COLO829 (cell line): ENCODE results near the gene ULK4.
A peak's percentile ranks its signal among the peaks of the same experiment; 100 is the strongest.
"Not testable (repeated sequence)": the region's sequence is repeated elsewhere in the genome, so short reads cannot be mapped to it uniquely, and the experiment has no call there.

Experiments
- DNase-seq: peaks from one replicate; pipeline ENCODE4 v3.0.0; 2012; ENCODE audit warnings: low spot score

Gene ULK4

DNA sequence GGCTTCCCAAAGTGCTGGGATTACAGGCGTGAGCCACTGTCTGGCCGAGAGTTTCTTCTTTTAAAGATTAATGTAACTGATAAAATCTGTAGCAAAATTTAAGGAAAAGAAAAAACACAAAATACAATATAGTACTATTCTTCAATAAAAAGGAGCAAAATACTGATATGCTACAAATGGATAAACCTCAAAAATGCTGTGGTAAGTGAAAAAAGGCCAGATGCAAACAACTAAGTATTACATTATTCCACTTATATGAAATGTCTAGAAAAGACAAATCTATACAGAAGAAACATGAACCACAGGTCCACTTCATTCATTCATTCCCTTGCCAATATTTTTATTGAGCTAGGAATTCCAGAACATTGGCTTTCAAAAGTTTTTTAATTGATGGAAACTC, 463.1 kb downstream of the ULK4 start:
- DNase-seq = no peak

DNA sequence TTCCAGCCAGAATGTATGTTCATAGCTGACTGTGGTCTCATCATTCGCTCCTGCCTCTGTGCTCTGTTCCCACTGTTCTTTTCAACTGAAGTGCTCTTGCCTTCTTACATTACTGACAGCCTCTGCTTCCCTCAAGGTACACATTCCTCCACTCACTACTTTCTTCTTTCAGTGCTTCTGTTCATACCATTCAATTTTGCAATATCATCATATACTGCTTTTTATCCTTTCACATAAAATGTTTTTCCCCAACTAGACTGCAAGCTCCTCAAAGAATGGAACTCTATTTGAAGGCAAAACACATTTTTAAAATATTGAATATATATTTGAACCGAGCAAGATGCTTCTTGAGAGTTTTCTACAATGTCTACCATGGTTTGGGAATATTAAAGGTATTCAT, 471.5 kb downstream of the ULK4 start:
- no peak for DNase-seq

DNA sequence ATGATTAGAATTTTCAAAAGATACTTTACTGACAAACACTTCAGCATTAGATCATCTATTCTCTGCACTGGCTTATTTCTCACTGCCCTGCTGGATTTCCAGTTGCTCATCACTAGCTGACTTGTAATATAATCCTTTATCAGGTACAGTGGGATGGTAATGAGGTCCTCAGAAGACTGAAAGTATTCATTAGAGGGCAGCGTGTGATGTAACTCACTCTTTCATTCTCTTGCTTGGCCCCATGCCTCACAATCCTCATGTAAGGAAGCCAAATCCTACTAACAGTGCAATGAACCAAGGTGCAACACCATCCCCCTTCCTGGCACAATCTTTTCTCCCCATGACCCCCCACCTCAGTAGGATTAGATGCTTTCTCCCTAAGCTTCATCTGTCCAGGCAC, 472.7 kb downstream of the ULK4 start:
- DNase-seq = peak; percentile 17

DNA sequence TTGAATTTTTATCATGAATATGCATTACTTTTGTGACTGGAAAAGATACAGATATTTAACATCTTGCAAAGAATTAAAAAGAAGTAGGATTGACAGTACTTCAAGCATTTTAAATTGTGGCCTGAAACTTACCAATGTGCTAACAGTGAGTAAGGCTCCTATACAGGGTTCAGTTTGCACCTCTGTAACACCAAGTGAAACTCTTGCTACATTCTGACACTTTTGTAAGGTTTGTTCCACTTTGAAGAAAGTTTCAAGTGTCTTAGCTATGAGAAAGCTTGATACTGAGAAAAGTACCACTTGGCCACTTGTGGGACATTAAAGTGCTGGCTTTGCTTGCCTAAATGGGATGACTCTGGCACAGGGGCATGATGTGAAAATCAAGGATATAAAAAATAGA, 473.4 kb downstream of the ULK4 start:
- no peak for DNase-seq

DNA sequence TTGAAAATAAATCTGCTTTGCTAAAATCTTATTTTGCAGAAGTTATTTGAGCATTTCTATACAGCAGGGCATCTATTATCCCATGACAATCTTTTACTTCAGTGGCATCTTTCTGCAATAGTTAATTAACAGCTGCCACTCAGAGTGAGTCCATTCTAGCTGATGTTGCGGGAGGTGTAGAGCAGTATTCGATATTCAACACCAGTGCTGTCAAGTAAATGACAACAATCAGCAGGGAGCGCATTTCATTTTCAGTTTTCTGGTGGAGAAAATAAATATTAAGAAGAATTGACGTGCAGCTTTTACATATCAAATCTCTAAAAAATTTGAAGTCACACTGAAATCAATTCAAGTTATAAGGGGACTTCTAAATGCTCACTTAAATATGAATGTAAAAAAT, 476.4 kb downstream of the ULK4 start:
- no peak for DNase-seq

DNA sequence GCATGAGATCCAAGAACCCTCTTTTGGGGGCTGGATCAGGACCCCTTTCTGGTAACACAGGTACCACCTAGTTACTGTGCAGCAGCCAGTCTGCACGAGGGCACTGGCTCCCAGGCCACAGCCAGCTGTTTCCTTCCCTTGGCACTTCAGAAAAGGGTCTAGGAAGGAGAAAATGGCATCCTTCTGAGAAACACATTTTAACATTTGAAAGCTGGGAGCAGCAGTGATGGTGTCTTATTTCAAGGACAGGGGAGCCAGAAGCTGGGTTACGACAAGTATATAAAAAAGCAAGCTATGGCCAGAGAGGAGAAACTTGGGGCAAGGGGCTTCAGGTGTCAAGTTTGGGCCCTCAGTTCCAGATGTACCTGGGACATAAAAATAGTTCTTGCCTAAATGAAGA, 479.8 kb downstream of the ULK4 start:
- no peak for DNase-seq

DNA sequence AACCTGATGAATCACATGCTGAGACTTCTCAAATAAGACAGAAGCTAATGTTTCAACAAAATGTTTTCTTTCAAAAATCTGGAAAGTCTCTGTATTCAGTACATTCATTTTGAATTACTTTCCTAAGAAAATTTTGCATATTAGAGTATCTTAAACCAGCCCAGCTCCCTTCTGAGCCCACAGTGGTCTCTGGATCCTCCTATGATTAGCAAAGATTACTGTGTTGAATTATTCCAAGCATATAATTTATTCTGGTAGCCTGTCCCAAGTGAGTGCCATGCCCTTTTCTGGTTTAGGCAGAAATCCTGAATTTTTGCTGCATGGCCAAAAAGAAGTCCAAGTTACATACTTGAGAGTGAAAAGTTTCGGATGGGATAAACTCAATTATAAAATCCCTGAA, 483.6 kb downstream of the ULK4 start:
- no peak for DNase-seq

DNA sequence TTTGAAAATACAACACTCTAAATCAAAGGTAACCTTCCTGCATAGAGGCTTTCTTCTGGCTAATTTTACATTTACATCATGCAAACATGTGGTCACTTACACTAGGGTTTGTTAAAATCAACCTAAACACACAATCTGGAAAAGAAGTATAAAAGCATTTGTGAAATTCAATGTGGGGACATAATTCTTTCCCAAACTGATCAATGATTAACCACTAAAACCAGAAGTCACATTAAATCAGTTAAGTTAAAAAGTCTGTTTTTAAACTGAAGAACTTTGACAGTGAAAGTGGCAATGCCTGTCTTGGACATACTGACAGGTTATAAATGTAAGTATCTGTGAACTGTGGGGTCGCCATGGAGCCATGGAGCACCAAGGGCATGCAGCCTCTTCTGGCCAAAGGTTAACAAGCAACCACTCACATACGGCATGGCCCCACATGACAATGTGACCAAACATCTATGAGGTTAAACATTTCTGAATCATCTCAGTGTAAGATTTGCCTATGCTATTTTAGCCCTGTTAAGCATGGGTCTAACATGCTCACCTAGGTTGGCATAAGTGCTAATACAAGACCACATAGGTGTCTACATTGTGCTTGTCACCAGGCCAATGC, 484.4 kb downstream of the ULK4 start:
- no peak for DNase-seq

DNA sequence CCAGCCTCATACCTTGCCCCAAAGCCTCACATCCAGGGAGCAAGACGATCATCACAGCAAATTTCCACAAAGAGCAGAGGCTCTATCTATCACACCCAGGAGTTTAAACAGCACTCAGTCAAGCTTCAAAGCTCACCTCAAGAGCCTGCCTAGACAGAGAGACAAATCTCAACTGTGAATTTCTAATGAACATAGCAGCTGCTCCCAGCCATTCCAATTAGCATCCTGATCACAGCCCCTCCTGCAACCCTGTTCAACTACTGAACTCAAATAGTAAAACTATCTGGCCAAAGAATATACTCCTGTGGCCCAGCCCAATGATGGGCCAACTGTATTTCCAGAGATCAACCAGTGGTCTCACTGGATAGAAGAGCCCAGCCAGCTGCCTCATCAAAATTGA, 492.8 kb downstream of the ULK4 start:
- no peak for DNase-seq

DNA sequence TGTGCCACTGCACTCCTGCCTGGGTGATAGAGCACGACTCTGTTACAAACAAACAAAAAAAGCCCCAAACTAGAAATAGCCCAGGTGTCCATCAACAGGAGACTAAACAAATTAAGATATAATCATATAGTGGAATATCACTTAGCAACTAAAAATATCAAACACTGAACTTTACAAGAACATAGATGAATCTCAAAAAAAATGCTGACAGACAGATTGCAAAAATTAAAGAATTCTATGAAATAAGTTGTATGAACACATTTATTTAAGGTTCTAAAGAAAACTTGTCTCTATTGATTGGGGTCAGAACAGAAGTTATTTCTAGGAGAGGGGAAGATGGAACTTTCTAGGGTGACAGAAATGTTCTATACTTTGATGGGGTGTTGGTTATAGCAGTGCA, 494.4 kb downstream of the ULK4 start:
- DNase-seq = no peak

DNA sequence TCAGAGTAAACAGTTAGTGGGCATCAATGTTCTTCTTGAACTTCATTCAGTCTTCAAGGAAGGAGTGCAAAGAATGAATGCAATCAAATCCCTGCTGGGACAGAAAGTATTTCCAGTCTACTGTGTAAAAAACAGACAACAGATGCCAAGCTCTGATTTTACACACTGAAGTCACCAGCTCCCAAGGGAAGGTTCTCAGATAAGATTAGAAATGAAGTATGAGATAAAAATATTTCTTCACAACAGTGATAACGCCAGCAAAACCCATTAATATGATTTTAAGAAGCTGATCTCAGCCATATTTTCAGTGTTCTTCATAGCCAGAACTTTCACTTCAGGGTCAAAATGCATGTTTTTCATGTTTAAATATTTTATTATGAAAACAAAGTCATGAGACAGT, 497.0 kb downstream of the ULK4 start:
- no peak for DNase-seq

DNA sequence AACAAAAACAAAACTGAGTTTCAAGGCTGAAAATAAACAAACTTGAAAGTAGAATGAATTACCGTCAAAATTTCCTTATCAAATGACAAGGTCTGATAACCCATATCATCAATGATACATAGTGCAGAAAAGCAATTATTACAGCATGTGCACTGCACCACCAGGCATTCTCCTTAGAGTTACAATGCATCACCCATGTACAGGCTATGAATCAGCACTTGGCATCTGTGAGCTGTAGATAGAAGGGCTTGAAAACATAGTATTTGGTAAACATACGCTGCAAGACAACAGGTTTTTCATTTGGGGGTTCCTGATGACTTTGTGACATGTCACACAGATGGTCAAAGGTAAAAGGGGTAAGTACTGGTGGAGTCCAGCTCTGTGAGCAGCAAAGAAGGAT, 497.5 kb downstream of the ULK4 start:
- DNase-seq = no peak

DNA sequence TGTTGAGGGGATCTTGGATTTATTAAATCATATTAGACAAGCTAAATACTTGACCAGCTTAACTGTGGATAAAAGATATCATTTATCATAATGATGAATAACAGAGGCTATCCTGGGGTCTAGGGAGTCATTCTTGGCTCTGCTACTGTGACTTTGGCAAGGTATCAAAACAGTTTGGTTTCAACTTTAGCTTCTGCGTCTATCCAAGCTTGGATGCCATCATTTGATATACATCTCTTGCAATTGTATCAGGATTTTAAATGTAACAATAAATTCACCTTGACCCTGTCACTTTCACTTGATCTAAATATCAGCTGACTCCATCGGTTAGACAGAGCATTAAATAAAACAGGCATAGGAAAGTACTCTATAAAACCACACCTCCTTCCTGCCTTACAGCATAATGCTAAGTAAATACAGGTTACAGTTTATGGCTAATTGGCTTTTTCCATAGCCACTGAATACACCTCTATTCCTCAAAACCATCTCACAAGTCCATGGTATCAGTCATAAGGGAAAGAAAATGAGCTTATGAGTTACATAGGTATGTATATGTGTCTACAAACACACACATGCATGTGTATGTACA, 499.7 kb downstream of the ULK4 start:
- no peak for DNase-seq

DNA sequence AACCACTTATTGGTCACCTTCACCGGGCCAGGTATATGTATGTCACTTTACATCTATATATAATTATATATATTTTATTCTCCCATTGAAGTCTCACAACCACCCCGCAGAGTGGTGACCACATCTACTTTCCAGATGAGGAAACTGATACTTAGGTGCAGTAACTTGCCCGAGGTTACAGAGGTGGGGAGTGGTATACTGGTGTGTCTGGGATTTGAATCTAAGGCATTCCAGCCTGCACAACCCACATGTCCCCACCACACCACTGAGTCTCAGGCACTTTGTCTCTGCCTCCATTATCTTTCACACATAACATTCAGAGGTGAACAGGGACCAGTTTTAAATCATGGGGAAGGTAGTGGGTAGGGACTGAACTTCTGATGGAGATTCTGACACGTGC, 501.2 kb downstream of the ULK4 start:
- DNase-seq = no peak

DNA sequence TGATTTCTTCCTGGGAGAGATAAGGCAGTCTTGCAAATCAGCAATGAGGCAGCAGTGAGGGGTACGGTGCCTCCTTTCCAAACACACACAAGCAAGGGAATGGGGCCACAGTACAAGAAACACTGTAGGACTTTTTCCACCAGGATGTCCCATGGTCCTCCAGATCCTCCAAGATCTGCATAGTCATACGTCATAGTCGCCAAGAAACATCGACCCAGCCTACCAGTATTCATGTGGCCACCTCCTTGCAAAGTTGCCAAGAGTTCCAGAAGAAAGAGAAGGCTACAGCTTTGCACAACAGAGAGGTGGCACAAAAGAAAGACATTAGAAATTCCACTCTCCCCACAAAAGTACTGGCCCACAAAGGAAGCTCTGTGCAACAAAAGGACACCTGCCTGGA, 504.7 kb downstream of the ULK4 start:
- DNase-seq = no peak

DNA sequence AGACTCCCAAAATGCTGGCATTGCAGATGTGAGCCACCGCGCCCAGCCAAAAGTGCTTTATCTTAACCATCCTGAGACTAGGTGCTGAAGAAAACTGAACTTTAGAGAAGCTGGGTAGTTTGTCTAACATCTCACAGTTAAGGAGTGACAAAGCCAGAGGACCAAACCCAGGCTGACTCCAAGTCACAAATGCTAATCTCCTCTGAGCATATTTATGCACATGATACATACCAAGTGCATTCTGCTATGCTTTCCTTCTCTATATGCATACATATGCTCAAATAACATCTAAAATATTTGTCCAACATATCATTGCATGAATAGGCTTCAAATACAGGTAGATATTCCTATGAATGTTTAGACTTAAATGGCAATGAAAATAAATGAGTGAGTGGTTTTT, 505.7 kb downstream of the ULK4 start:
- DNase-seq = no peak

DNA sequence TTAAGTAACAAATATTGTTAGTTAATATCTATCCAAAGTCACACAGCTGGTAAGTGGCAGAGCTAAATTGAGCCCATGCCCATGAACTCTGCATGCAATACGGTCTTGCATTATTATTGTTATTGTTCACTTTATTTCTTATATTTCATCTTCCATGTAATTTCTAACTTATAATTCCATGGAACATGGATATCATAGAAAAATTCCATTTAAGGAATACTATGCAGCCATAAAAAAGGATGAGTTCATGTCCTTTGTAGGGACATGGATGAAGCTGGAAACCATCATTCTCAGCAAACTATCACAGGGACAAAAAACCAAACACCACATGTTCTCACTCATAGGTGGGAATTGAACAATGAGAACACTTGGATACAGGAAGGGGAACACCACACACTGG, 508.3 kb downstream of the ULK4 start:
- DNase-seq = not testable (repeated sequence)

DNA sequence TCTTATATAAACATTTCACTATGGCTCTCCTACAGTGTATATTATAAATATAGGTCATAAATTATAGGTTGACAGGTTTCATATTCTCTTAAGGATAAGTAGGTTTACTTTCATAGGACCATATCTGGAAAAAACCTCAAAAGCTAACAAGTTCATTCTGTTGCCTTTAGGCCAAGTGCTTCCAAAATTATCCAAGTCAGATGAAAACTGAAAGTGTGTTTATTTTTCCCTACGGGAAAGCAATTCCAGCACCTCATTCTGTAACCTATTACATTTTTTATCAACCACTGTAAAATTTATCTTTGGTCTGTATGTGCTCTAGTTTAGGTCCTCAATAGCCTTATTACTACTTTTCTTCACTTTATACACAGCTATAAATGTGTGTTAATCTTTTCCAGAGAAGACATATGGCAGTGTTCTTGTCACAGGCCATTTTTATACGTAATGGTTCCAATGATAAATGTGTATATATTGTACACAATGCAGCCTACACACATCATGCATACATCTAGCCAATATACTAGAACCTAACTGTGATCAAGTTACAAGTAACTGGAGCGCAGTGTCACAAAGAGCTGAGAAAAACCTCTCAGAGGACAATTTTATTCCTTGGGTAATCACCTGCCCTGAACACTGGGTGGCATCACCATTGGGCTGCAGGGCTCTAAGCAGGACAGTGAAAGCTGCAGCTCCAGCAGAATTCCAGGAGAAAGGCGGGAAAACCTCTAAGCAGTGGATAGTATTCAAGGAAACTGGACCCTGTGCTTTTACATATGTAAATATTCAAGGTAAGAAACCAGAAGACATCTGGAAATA, 511.3 kb downstream of the ULK4 start:
- no peak for DNase-seq

DNA sequence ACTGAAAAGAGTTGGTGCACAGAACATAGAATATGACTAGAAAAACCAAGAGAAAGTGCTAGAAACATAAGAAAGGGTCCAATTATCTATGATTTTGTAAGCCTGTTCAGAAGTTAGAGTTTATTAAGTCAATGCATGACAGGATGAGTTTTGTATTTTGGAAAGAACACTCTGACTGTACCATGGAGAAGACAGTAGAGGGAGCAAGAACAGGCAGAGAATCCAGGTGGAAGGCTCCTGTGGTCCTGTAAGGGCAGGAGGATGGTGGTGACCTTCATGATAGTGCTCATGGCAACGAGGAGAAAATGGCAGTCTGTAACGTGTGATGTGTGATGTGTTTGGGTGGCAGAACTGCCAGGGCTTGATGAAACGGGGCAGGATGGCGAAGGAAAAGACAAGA, 513.5 kb downstream of the ULK4 start:
- DNase-seq = no peak

DNA sequence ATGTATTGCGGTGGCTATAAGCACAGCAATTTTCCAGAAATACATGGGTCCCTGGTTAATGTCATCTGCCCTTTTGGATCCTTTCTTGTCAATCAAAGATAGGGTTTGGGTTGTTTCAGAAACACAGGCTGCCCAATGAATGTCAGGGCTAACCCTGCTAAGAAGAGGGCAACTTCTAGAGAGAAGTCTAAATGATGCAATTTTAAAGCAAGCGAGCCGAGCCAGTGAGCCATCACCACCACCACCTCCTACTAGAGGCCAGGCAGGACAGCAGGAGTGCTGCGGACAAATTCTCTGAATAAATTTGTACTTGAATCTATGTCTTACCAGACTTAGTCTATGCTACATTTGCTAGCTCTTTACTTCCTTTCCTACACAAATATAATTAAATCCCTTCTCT, 514.2 kb downstream of the ULK4 start:
- DNase-seq = no peak

DNA sequence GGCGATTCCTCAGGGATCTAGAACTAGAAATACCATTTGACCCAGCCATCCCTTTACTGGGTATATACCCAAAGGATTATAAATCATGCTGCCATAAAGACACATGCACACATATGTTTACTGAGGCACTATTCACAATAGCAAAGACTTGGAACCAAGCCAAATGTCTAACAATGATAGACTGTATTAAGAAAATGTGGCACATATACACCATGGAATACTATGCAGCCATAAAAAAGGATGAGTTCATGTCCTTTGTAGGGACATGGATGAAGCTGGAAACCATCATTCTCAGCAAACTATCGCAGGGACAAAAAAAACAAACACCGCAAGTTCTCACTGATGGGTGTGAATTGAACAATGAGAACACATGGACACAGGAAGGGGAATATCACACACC, 515.6 kb downstream of the ULK4 start:
- DNase-seq = not testable (repeated sequence)

DNA sequence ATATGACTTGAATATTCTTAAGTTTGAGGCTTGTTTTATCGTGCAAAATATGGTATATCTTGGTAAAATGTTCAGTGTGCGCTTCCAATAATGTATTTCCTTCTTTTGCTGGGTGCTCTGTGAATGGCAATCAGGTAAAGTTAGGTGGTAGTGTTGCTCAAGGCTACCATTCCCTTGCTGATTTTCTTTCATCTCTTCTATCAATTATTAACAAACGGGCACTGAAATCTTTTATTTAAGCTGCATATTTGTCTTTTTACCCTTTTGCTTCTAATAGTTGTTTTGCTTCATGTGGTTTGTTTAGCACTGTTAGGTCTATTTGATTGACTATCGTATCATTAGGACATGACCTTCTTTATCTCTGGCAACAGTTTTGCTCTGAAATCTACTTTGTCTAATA, 520.3 kb downstream of the ULK4 start:
- no peak for DNase-seq

DNA sequence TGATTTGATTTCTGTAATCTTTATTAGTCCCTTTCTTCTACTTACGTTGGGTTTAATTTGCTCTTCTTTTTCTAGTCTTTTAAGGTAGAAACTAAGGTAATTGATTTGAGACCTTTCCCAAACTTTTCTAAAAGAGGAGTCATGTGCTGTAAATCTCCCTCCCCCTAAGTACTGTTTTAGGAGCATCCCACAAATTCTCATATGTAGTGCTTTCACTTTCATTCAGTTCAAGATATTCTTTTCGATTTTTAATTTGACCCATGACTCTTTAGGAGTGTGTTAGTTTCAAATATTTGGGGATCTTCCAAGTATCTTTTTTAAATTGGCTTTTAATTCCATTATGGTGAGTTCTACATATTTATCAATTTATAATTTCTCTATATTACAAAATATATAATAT, 520.8 kb downstream of the ULK4 start:
- DNase-seq = no peak

DNA sequence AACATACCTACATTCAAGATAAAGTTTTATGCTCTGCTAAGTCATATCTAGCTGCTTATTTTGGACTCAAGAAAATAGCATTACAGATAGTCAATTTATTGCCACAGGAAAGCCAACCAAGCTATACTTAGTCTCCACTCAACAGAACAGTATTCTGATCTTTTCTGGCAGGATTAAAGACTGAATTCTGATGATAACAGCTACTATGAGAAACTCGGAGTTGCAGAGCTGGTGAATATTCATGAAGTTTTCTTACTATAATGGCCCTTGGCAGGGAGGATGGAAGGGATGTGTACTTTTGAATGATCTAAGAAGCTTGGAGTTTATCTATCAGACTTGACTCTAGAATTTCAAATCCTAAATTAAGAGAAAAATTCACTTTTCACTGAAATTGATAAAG, 524.9 kb downstream of the ULK4 start:
- DNase-seq = no peak
